HepG2 (cell line): Measurements from ENCODE around the gene RAB14. TPM values are rescaled to one million over a fixed set of nuclear protein-coding genes. Genes with fewer than 3 reads are reported as not detected.

Experiments
- ATF2 ChIP-seq: sonication (generic); formaldehyde crosslinking; IDR thresholded peaks from 2 replicates; pipeline ENCODE4 v1.4.0; 2020; ENCODE audit warnings: missing genetic modification reagents
- CENPBD1 ChIP-seq: sonication (generic); formaldehyde crosslinking; IDR thresholded peaks from 2 replicates; pipeline ENCODE4 v1.8.0; 2022; ENCODE audit warnings: missing genetic modification reagents, low read depth, mild to moderate bottlenecking, borderline replicate concordance
- CREBL2 ChIP-seq: sonication (generic); formaldehyde crosslinking; IDR thresholded peaks from 2 replicates; pipeline ENCODE4 v1.8.1; 2023; ENCODE audit warnings: missing genetic modification reagents, mild to moderate bottlenecking, borderline replicate concordance
- ELF3 ChIP-seq: IDR thresholded peaks from 2 replicates; pipeline ENCODE4 v1.6.1; 2016; ENCODE audit warnings: missing genetic modification reagents, missing compliant biosample characterization
- FOXC1 ChIP-seq: sonication (generic); formaldehyde crosslinking; IDR thresholded peaks from 2 replicates; pipeline ENCODE4 v1.8.0; 2022; ENCODE audit warnings: mild to moderate bottlenecking, missing genetic modification reagents, borderline replicate concordance
- HNRNPLL ChIP-seq: fragments of 200-400 bp; formaldehyde crosslinking; IDR thresholded peaks from 2 replicates; pipeline ENCODE4 v1.6.1; 2017; ENCODE audit warnings: mild to moderate bottlenecking, low read depth, low read length; ENCODE audit not compliant: poor library complexity, severe bottlenecking
- RBFOX2 ChIP-seq: fragments of 200-400 bp; formaldehyde crosslinking; IDR thresholded peaks from 2 replicates; pipeline ENCODE4 v1.6.1; 2017; ENCODE audit warnings: low read depth, mild to moderate bottlenecking, low read length
- ZNF235 ChIP-seq: sonication (generic); formaldehyde crosslinking; IDR thresholded peaks from 2 replicates; pipeline ENCODE4 v1.8.1; 2023; ENCODE audit warnings: mild to moderate bottlenecking, missing genetic modification reagents, borderline replicate concordance
- ZNF264 ChIP-seq: sonication (generic); formaldehyde crosslinking; IDR thresholded peaks from 2 replicates; pipeline ENCODE4 v1.4.0; 2020; ENCODE audit warnings: missing genetic modification reagents
- ZNF768 ChIP-seq: sonication (generic); formaldehyde crosslinking; IDR thresholded peaks from 2 replicates; pipeline ENCODE4 v1.4.0; 2020; ENCODE audit warnings: missing genetic modification reagents
- polyA plus RNA-seq, 8 experiments: library from polyadenylated mRNA; depleted of rRNA in 3 of 8; stranded (reverse) in 7 of 8; unstranded in 1 of 8; fragments of >200 nt; fragmentation: Illumina TruSeq in 4 of 8; extraction: Trizol in 4 of 8; gene quantifications; 2 replicates each; pipeline versions ENCODE4 v1.2.1 to v1.2.3, GENCODE V29; 2011 to 2016; ENCODE audit warnings: low read depth in 4 of 8, missing spikeins in 1 of 8, mixed read lengths in 1 of 8; ENCODE audit not compliant: insufficient read depth in 1 of 8
- total RNA-seq, 5 experiments: library from RNA; depleted of rRNA; stranded (reverse); fragments of >200 nt; fragmentation: Illumina TruSeq; extraction: Trizol; gene quantifications; 2 replicates each; pipeline ENCODE4 v1.2.3, GENCODE V29; 2016; ENCODE audit warnings: low read depth in 1 of 5
- TF ChIP-seq, protein P1 (sequence below): sonication (generic); formaldehyde crosslinking; IDR thresholded peaks from 2 replicates; pipeline ENCODE4 v1.4.0; 2020; ENCODE audit warnings: low read depth, missing genetic modification reagents
- TF ChIP-seq, protein P2 (sequence below): sonication (generic); formaldehyde crosslinking; IDR thresholded peaks from 2 replicates; pipeline ENCODE4 v1.8.0; 2022; ENCODE audit warnings: missing genetic modification reagents, mild to moderate bottlenecking, inconsistent platforms, borderline replicate concordance
- TF ChIP-seq, protein P3 (sequence below): sonication (generic); formaldehyde crosslinking; IDR thresholded peaks from 2 replicates; pipeline ENCODE4 v1.4.0; 2020; ENCODE audit warnings: missing genetic modification reagents
- TF ChIP-seq, protein P4 (sequence below): sonication (generic); formaldehyde crosslinking; IDR thresholded peaks from 2 replicates; pipeline ENCODE4 v1.4.0; 2020; ENCODE audit warnings: missing genetic modification reagents
- TF ChIP-seq, protein P5 (sequence below): sonication (generic); formaldehyde crosslinking; IDR thresholded peaks from 2 replicates; pipeline ENCODE4 v1.8.1; 2023; ENCODE audit warnings: mild to moderate bottlenecking, moderate library complexity, missing genetic modification reagents

Gene RAB14
- total and polyA plus RNA-seq, 2 of the 13 experiments (the other 11 are each of a cell fraction or from before 2014, with no cell fraction given) = 17.4 to 19.3 TPM

- TF ChIP-seq, protein P1, sequence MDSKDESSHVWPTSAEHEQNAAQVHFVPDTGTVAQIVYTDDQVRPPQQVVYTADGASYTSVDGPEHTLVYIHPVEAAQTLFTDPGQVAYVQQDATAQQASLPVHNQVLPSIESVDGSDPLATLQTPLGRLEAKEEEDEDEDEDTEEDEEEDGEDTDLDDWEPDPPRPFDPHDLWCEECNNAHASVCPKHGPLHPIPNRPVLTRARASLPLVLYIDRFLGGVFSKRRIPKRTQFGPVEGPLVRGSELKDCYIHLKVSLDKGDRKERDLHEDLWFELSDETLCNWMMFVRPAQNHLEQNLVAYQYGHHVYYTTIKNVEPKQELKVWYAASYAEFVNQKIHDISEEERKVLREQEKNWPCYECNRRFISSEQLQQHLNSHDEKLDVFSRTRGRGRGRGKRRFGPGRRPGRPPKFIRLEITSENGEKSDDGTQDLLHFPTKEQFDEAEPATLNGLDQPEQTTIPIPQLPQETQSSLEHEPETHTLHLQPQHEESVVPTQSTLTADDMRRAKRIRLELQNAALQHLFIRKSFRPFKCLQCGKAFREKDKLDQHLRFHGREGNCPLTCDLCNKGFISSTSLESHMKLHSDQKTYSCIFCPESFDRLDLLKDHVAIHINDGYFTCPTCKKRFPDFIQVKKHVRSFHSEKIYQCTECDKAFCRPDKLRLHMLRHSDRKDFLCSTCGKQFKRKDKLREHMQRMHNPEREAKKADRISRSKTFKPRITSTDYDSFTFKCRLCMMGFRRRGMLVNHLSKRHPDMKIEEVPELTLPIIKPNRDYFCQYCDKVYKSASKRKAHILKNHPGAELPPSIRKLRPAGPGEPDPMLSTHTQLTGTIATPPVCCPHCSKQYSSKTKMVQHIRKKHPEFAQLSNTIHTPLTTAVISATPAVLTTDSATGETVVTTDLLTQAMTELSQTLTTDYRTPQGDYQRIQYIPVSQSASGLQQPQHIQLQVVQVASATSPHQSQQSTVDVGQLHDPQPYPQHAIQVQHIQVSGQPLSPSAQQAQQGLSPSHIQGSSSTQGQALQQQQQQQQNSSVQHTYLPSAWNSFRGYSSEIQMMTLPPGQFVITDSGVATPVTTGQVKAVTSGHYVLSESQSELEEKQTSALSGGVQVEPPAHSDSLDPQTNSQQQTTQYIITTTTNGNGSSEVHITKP (CRISPR knock-in tag) = peak; percentile 97
- TF ChIP-seq HNRNPLL = peak; percentile 69
- TF ChIP-seq, protein P2, sequence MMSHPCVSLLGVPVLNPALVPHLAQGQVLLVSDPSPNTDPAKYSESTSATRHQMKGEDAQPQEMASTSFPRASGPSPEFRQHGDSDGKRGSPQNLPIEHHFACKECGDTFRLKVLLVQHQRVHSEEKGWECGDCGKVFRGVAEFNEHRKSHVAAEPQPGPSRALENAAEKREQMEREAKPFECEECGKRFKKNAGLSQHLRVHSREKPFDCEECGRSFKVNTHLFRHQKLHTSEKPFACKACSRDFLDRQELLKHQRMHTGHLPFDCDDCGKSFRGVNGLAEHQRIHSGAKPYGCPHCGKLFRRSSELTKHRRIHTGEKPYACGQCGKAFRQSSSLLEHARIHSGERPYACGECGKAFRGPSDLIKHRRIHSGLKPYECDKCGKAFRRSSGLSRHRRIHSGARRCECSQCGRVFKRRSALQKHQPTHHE (CRISPR knock-in tag) = no peak
- peak; percentile 67 for TF ChIP-seq ATF2 (CRISPR knock-in tag)
- TF ChIP-seq, protein P3, sequence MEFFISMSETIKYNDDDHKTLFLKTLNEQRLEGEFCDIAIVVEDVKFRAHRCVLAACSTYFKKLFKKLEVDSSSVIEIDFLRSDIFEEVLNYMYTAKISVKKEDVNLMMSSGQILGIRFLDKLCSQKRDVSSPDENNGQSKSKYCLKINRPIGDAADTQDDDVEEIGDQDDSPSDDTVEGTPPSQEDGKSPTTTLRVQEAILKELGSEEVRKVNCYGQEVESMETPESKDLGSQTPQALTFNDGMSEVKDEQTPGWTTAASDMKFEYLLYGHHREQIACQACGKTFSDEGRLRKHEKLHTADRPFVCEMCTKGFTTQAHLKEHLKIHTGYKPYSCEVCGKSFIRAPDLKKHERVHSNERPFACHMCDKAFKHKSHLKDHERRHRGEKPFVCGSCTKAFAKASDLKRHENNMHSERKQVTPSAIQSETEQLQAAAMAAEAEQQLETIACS (CRISPR knock-in tag) = peak; percentile 71; the same call in 1 of the 2 replicates
- TF ChIP-seq CENPBD1 (CRISPR knock-in tag) = no peak
- peak; percentile 79 for TF ChIP-seq RBFOX2
- TF ChIP-seq, protein P4, sequence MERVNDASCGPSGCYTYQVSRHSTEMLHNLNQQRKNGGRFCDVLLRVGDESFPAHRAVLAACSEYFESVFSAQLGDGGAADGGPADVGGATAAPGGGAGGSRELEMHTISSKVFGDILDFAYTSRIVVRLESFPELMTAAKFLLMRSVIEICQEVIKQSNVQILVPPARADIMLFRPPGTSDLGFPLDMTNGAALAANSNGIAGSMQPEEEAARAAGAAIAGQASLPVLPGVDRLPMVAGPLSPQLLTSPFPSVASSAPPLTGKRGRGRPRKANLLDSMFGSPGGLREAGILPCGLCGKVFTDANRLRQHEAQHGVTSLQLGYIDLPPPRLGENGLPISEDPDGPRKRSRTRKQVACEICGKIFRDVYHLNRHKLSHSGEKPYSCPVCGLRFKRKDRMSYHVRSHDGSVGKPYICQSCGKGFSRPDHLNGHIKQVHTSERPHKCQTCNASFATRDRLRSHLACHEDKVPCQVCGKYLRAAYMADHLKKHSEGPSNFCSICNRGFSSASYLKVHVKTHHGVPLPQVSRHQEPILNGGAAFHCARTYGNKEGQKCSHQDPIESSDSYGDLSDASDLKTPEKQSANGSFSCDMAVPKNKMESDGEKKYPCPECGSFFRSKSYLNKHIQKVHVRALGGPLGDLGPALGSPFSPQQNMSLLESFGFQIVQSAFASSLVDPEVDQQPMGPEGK = peak; percentile 32
- 0 out of 2 replicates have a peak, but pooled peaks have one; percentile 13 for TF ChIP-seq ZNF235 (CRISPR knock-in tag)
- peak; percentile 58; the same call in 1 of the 2 replicates for TF ChIP-seq ELF3 (CRISPR knock-in tag)
- no peak for TF ChIP-seq ZNF264 (CRISPR knock-in tag)
- TF ChIP-seq CREBL2 = no peak
- 0 out of 2 replicates have a peak, but pooled peaks have one; percentile 45 for TF ChIP-seq FOXC1 (CRISPR knock-in tag)
- TF ChIP-seq, protein P5, sequence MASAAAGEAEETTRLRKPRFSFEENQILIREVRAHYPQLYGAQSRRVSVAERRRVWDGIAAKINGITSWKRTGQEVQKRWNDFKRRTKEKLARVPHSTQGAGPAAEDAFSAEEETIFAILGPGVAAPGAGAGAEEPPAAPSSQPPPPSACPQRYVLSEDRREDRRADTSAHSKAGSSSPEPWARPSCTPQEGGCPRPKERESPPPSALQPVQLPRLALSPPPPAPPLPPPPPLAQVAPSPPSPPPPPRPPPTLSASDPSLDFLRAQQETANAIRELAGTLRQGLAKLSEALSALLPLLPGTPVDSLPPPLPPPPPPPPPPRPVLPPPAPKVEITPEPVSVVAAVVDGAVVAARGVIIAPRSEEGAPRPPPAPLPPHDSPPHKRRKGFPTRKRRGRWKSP (CRISPR knock-in tag) = no peak; the same call in 1 of the 2 replicates
- TF ChIP-seq ZNF768 = peak; percentile 23; the same call in 1 of the 2 replicates
Observed at GRCh38 chr9:121201738-121202533, at the start of gene RAB14 (continued).
